Mesothelial cell of epicardium (in vitro differentiated cells): ENCODE data around the gene B3GAT1. TPM values are rescaled to one million over a fixed set of nuclear protein-coding genes. Genes with fewer than 3 reads are reported as not detected.

Source experiments
- DNase-seq, 2 experiments: peaks; one replicate each; pipeline ENCODE4 v3.0.0; 2021; ENCODE audit warnings: low spot score in 2 of 2; ENCODE audit not compliant: unreplicated experiment in 2 of 2
- H3K27ac Mint-ChIP-seq: 2 replicates; pipeline ENCODE4 v1.8.0; 2021; ENCODE audit warnings: mixed read lengths
- H3K27me3 Mint-ChIP-seq: 2 replicates; pipeline ENCODE4 v1.8.0; 2021; ENCODE audit warnings: low read depth, mixed read lengths
- H3K36me3 Mint-ChIP-seq: 2 replicates; pipeline ENCODE4 v1.8.0; 2021; ENCODE audit warnings: mixed read lengths
- H3K4me1 Mint-ChIP-seq: 2 replicates; pipeline ENCODE4 v1.8.0; 2021; ENCODE audit warnings: mixed read lengths
- H3K4me3 Mint-ChIP-seq: 2 replicates; pipeline ENCODE4 v1.8.0; 2021; ENCODE audit warnings: mild to moderate bottlenecking, moderate library complexity, mixed read lengths
- H3K9me3 Mint-ChIP-seq: 2 replicates; pipeline ENCODE4 v1.8.0; 2021; ENCODE audit warnings: mixed read lengths
- total RNA-seq: library from RNA; stranded (reverse); gene quantifications from 3 replicates; pipeline ENCODE4 v1.2.1, GENCODE V29; 2021
- TF ChIP-seq, protein P1 (sequence below): fragments of 200-600 bp; sonication (generic); IDR thresholded peaks from one replicate; pipeline ENCODE4 v1.5.0; 2021; ENCODE audit warnings: antibody characterized with exemption; ENCODE audit not compliant: unreplicated experiment

Gene B3GAT1
- total RNA-seq, 1 donor from 2014 or later, result 1.5 TPM

DNA sequence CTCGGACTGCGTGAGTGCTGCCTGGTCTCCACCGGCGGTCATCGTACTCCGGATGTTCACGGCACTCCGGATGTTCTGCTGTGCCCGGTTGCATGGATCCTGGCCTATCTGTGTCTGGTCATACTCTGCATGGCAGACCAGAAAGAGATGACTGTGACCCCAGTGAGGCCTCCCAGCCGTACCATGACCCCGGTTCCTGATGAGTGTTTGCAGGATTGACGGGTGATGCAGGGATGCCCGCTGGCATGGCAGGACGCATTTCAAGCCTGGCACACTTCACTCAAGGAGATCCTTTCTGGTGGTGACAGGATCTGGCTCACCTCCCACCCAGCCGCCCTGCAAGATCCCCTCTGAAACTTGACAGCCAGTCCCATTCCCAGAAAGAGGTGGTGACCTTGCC lies 74.0 kb downstream of the B3GAT1 start:
- H3K4me1 Mint-ChIP-seq, result no peaks in the 10 kb centered on the region
- no peaks in the 10 kb centered on the region for H3K36me3 Mint-ChIP-seq
- no peak for DNase-seq
- peaks cover 29% of the 10 kb centered on the region for H3K27me3 Mint-ChIP-seq
- no peak overlapping the region for H3K27ac Mint-ChIP-seq
- TF ChIP-seq, protein P1, sequence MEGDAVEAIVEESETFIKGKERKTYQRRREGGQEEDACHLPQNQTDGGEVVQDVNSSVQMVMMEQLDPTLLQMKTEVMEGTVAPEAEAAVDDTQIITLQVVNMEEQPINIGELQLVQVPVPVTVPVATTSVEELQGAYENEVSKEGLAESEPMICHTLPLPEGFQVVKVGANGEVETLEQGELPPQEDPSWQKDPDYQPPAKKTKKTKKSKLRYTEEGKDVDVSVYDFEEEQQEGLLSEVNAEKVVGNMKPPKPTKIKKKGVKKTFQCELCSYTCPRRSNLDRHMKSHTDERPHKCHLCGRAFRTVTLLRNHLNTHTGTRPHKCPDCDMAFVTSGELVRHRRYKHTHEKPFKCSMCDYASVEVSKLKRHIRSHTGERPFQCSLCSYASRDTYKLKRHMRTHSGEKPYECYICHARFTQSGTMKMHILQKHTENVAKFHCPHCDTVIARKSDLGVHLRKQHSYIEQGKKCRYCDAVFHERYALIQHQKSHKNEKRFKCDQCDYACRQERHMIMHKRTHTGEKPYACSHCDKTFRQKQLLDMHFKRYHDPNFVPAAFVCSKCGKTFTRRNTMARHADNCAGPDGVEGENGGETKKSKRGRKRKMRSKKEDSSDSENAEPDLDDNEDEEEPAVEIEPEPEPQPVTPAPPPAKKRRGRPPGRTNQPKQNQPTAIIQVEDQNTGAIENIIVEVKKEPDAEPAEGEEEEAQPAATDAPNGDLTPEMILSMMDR, result no peak
- H3K9me3 Mint-ChIP-seq, result no peaks in the 10 kb centered on the region
- no peak overlapping the region for H3K4me3 Mint-ChIP-seq

DNA sequence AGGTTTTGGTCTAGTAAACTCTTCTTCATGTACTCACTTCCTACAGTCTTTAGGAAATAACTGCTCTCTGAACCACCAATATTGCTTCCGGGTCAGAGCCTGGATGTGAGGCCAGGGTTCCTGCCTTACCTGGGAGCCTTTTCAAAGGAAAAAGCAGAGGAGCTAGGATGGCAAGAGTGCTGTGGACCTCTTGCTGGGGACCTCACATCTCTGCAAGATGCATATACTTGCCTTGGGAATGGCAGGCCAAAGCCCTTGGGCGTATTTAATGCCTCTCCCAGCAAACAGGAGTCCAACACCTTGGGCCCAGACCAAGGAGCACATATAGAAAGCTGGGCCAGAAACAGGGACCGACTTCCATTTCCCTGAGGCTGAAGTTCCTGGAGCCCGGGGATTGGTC lies 75.0 kb downstream of the B3GAT1 start:
- Mint-ChIP-seq H3K9me3 (no peaks in the 10 kb centered on the region), H3K27me3 (peaks cover 36% of the 10 kb centered on the region), H3K4me1 (peaks cover 6% of the 10 kb centered on the region), H3K36me3 (no peaks in the 10 kb centered on the region), H3K4me3 (no peak overlapping the region), H3K27ac (no peak overlapping the region)
- TF ChIP-seq, protein P1, result no peak
- no peak for DNase-seq

DNA sequence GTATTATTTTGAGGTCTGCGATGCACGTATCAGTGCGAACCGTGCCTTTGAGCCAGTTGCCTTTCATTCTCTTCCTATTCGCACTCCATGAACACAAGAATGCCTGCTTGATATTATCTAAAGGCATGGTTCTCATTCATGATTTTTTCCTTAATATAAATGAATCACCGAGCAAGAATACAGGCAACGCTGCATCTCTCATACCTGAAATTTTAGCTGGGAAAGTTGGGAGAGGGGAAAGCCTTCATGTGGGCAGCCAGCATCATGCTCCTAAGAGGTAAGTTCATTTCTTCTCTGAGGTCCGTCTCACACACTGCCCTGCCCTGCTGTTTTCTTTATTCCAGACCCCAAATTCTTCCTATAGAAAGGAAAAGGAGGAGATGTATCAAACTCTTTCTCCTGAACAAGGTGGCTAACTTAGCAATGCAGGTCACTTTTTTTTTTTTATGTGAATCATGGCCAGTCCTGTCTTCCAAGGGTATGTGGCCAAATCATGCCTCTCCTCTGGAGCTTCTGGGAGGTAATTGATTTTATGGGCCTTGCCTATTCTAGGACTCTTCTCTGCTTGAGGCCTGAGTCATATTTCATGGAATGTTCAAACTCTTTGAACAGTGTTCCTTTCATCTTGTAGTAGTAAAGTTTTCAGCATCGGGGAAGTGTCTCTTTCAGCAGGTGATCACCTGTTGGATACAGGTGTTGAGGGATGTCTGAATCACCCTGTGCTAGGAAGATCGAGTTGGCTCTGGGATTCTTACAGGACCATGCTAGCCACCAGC lies 77.1 kb downstream of the B3GAT1 start:
- peaks cover 52% of the 10 kb centered on the region for H3K27me3 Mint-ChIP-seq
- H3K4me1 Mint-ChIP-seq, result peaks cover 14% of the 10 kb centered on the region
- no peak overlapping the region for H3K27ac Mint-ChIP-seq
- TF ChIP-seq, protein P1, result no peak
- H3K36me3 Mint-ChIP-seq, result no peaks in the 10 kb centered on the region
- DNase-seq, result no peak
- no peak overlapping the region for H3K4me3 Mint-ChIP-seq
- H3K9me3 Mint-ChIP-seq, result no peaks in the 10 kb centered on the region

DNA sequence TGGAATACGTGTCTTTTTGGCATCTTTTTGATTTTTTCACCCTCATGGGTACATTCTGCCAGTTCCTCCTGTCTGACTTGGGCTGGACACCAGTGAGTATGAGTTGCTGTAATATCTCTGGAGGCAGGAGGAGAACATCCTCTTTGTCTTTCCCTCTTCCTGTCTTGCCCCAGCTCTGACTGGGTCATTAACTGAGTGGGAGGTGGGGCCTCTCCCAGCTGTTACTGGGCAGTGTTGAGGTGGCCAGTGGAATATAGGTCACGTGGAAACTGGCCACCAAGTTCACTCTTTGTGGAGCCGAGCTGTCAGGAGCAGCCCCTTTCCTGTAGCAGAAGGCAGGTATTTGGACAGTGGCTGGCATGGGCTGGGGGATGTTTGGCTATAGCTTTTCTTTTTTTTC lies 78.1 kb downstream of the B3GAT1 start:
- no peak overlapping the region for H3K4me3 Mint-ChIP-seq
- H3K4me1 Mint-ChIP-seq, result peaks cover 14% of the 10 kb centered on the region
- H3K27ac Mint-ChIP-seq, result no peak overlapping the region
- TF ChIP-seq, protein P1, result no peak
- no peaks in the 10 kb centered on the region for H3K36me3 Mint-ChIP-seq
- peaks cover 57% of the 10 kb centered on the region for H3K27me3 Mint-ChIP-seq
- DNase-seq, result no peak
- no peaks in the 10 kb centered on the region for H3K9me3 Mint-ChIP-seq

DNA sequence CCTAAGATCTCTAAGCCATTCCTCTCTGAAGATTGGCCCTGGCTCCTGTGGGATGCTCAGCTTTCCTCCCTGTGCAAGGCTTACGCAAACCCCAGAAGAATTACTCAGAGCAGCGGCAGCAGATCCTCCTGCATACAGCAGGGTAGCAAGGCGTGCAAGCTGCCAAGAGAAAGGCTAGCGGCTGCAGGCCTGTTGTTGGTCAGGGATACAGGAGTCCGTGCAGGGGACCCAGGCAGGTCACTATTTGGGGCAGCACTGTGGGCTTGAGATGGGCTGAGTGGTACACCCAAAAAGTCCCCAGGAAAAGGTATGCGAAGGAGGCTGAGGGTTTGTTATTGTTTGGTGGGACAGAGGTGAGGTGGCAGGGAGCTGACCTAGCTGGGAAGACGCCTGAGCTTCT lies 78.7 kb downstream of the B3GAT1 start:
- Mint-ChIP-seq H3K4me3 (peak overlapping the region; percentile 23), H3K9me3 (no peaks in the 10 kb centered on the region), H3K4me1 (peaks cover 14% of the 10 kb centered on the region), H3K27me3 (peaks cover 62% of the 10 kb centered on the region), H3K27ac (no peak overlapping the region), H3K36me3 (no peaks in the 10 kb centered on the region)
- DNase-seq, result no peak
- TF ChIP-seq, protein P1, result no peak
